Naive thymus-derived CD8-positive, alpha-beta T cell (primary cell): Measurements from ENCODE around the gene MICAL2. TPM values are rescaled to one million over a fixed set of nuclear protein-coding genes. Genes with fewer than 3 reads are reported as not detected.

Source experiments
- ATAC-seq, 2 donors: fragments of 150-1000 bp; cut with Tn5 transposase in 1 of 2; sonication (Bioruptor Pico), chemical (Tn5 transposase) in 1 of 2; 1 replicate in 1 of 2; 2 replicates in 1 of 2; pipeline ENCODE4 v1.10.0; 2021; ENCODE audit warnings: mild to moderate bottlenecking in 2 of 2, moderate library complexity in 2 of 2
- POLR2A ChIA-PET: fragments of 350-600 bp; sonication (Branson Sonifier 250); formaldehyde crosslinking; loops from one replicate; lab custom pipeline; 2021; ENCODE audit warnings: antibody characterized with exemption; lab: Charles Lee
- DNase-seq, 10 donors: peaks; one replicate each; pipeline versions ENCODE4 v3.0.0 to v3.0.0-alpha.2; 2020 to 2022
- H3K27ac Mint-ChIP-seq, 10 donors: one replicate each; pipeline ENCODE4 v1.8.0; 2020 to 2022; ENCODE audit warnings: mild to moderate bottlenecking in 10 of 10, mixed read lengths in 10 of 10, moderate library complexity in 4 of 10, inconsistent platforms in 1 of 10
- H3K27me3 Mint-ChIP-seq, 5 donors: one replicate each; pipeline ENCODE4 v1.8.0; 2021 to 2022; ENCODE audit warnings: mixed read lengths in 5 of 5
- H3K36me3 Mint-ChIP-seq, 3 donors: one replicate each; pipeline ENCODE4 v1.8.0; 2020 to 2022; ENCODE audit warnings: mixed read lengths in 3 of 3, mild to moderate bottlenecking in 2 of 3, inconsistent platforms in 1 of 3
- H3K4me1 Mint-ChIP-seq, 4 donors: one replicate each; pipeline ENCODE4 v1.8.0; 2021 to 2022; ENCODE audit warnings: mixed read lengths in 4 of 4
- H3K4me3 Mint-ChIP-seq, 10 donors: one replicate each; pipeline ENCODE4 v1.8.0; 2020 to 2022; ENCODE audit warnings: mild to moderate bottlenecking in 10 of 10, mixed read lengths in 10 of 10, moderate library complexity in 6 of 10, inconsistent platforms in 1 of 10
- H3K9me3 Mint-ChIP-seq, 9 donors: one replicate each; pipeline ENCODE4 v1.8.0; 2020 to 2022; ENCODE audit warnings: mixed read lengths in 9 of 9, mild to moderate bottlenecking in 3 of 9, inconsistent platforms in 1 of 9, moderate library complexity in 1 of 9
- polyA plus RNA-seq, 3 donors: library from polyadenylated mRNA; unstranded; fragments of 300-500 nt; fragmentation: Illumina TruSeq; gene quantifications; one replicate each; pipeline ENCODE4 v1.2.3, GENCODE V29; 2021
- total RNA-seq, 8 experiments: library from RNA in 2 of 8; stranded (reverse) in 2 of 8; gene quantifications; one replicate each; pipeline ENCODE4 v1.2.3 and lab custom pipeline; 2021 to 2026

The MICAL2 gene
- total and polyA plus RNA-seq, 5 experiments from 2014 or later: 2.3 to 12.3 (median 5.0) TPM

DNA sequence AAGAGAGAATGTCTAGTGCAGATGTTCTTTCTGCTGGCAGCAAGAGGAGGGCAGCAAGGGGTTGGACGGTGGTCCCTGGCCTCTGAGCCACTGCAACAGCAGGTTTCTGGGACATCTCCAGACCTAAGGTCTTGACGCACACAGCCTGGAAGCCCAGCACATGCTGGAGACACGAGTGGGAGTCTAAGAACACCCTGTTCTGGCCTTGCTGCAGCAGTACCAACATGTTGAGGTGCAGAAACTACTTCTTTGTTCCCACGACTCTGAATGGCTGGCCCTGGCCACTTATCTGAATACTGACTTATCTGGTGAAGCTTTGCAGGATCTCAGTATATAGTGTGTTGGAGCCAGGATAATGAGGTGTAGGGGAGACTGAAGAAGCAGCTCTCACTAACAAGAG, 6.8 kb downstream of the MICAL2 start:
- ATAC-seq (no peak), DNase-seq (no peak)
- Mint-ChIP-seq H3K36me3 (no peaks in the 10 kb centered on the region), H3K4me1 (peaks cover 6 to 10% (median 7%) of the 10 kb centered on the region in 4 donors), H3K9me3 (no peaks in the 10 kb centered on the region), H3K27me3 (peaks cover 0 to 9% (median 1%) of the 10 kb centered on the region in 5 donors), H3K27ac (peak overlapping the region in 2 of 10 donors; percentile 9 to 69), H3K4me3 (no peak overlapping the region)
- POLR2A ChIA-PET: no interaction called here

DNA sequence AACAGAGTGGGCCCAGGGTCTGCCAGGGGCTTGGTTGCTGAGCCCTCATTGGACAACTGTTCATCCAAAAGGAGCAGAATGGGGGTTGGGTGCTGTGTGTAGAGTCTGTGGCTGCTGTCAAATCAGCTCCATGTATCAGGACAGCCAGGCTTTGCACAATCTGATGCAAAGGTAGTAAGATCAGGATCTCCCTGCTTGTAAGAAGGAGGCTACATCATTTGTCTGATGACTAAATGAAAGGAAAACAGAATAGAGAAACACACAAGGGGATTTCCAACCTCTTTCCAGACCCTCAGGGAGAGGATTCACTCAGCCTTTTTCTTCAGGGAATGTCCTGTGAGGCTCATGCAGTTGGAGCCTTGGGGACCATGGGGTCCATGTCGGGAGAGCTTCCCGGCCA, 7.2 kb downstream of the MICAL2 start:
- Mint-ChIP-seq H3K4me3 (no peak overlapping the region), H3K36me3 (no peaks in the 10 kb centered on the region), H3K4me1 (peaks cover 6 to 10% (median 7%) of the 10 kb centered on the region in 4 donors), H3K9me3 (no peaks in the 10 kb centered on the region), H3K27me3 (peaks cover 0 to 9% (median 1%) of the 10 kb centered on the region in 5 donors), H3K27ac (peak overlapping the region in 3 of 10 donors; percentile 9 to 69 (median 52))
- POLR2A ChIA-PET: no interaction called here
- no peak for DNase-seq
- ATAC-seq: no peak

- ATAC-seq (no peak), DNase-seq (no peak)
- H3K36me3 Mint-ChIP-seq: no peaks in the 10 kb centered on the region
- peaks cover 0 to 9% (median 1%) of the 10 kb centered on the region in 5 donors for H3K27me3 Mint-ChIP-seq
- H3K4me1 Mint-ChIP-seq: peaks cover 6 to 10% (median 8%) of the 10 kb centered on the region in 4 donors
- no peak overlapping the region for H3K4me3 Mint-ChIP-seq
- POLR2A ChIA-PET: no interaction called here
- H3K27ac Mint-ChIP-seq: no peak overlapping the region
- no peaks in the 10 kb centered on the region for H3K9me3 Mint-ChIP-seq
Measured at GRCh38 chr11:12118949-12119348, 8.6 kb downstream of the MICAL2 start.

GRCh38 chr11:12119502-12119901, 9.1 kb downstream of the MICAL2 start:
- Mint-ChIP-seq H3K36me3 (no peaks in the 10 kb centered on the region), H3K4me3 (no peak overlapping the region), H3K27me3 (peaks cover 0 to 9% (median 1%) of the 10 kb centered on the region in 5 donors), H3K4me1 (peaks cover 7 to 14% (median 13%) of the 10 kb centered on the region in 4 donors), H3K9me3 (no peaks in the 10 kb centered on the region), H3K27ac (no peak overlapping the region)
- ATAC-seq: no peak
- POLR2A ChIA-PET: no interaction called here
- no peak for DNase-seq

- H3K27ac Mint-ChIP-seq: peak overlapping the region in 1 of 10 donors; percentile 51
- peaks cover 10 to 22% (median 21%) of the 10 kb centered on the region in 4 donors for H3K4me1 Mint-ChIP-seq
- no peak overlapping the region for H3K4me3 Mint-ChIP-seq
- no peaks in the 10 kb centered on the region for H3K9me3 Mint-ChIP-seq
- POLR2A ChIA-PET: no interaction called here
- DNase-seq: no peak
- no peaks in the 10 kb centered on the region for H3K36me3 Mint-ChIP-seq
- ATAC-seq: no peak
- peaks cover 0 to 9% (median 1%) of the 10 kb centered on the region in 5 donors for H3K27me3 Mint-ChIP-seq
Measured at GRCh38 chr11:12120031-12121008, 9.9 kb downstream of the MICAL2 start.

DNA sequence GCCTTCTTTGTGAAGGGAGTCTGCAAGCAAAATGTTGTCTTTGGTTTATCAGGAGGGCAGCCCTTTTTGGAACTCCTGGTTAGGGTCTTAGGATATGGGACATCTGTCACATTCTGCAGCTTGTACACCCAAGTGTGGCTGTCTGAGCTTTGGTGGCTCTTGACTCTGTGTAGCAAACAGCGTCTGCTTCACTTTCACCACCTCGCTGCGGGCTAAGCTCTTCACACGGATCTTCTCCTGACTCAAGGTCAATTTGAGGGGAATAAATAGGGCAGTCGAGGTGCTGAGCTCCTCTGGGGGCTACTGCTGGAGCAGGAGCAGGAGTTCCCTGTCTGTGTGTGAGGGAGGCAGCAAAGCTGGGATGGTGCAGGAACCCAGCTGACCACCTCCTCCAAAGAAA, 10.6 kb downstream of the MICAL2 start:
- POLR2A ChIA-PET: no interaction called here
- no peaks in the 10 kb centered on the region for H3K36me3 Mint-ChIP-seq
- ATAC-seq (no peak), DNase-seq (no peak)
- peak overlapping the region in 1 of 10 donors; percentile 73 for H3K27ac Mint-ChIP-seq
- no peak overlapping the region for H3K4me3 Mint-ChIP-seq
- peaks cover 10 to 28% (median 22%) of the 10 kb centered on the region in 4 donors for H3K4me1 Mint-ChIP-seq
- no peaks in the 10 kb centered on the region for H3K9me3 Mint-ChIP-seq
- peaks cover 0 to 9% (median 1%) of the 10 kb centered on the region in 5 donors for H3K27me3 Mint-ChIP-seq

GRCh38 chr11:12121517-12121916, 11.1 kb downstream of the MICAL2 start:
- H3K27ac Mint-ChIP-seq: no peak overlapping the region
- ATAC-seq: no peak
- no peak overlapping the region for H3K4me3 Mint-ChIP-seq

DNA sequence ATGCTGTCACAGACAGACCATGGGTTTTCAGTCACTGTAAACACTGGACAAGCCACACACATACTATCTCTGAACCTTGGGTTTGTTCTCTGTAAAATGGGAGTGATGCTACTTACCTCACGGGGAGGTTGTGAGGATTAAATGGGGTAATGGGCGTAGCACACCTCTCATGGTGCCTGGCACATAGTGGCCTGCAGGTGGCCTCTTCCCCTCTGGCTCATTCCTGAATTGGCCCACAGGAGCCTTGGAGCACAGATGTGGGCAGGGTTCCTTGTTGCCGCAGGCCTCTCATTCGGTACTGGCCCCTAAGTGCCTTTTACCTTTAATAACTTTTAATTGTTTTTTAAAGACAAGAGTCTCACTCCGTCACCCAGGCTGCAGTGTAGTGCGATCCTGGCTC, 11.7 kb downstream of the MICAL2 start:
- no peak overlapping the region for H3K4me3 Mint-ChIP-seq
- H3K36me3 Mint-ChIP-seq: no peaks in the 10 kb centered on the region
- H3K27ac Mint-ChIP-seq: no peak overlapping the region
- ATAC-seq (no peak), DNase-seq (no peak)
- H3K27me3 Mint-ChIP-seq: peaks cover 0 to 13% (median 1%) of the 10 kb centered on the region in 5 donors
- POLR2A ChIA-PET: no interaction called here
- H3K4me1 Mint-ChIP-seq: peaks cover 10 to 30% (median 23%) of the 10 kb centered on the region in 4 donors
- H3K9me3 Mint-ChIP-seq: no peaks in the 10 kb centered on the region

More at GRCh38 chr11:12121517-12121916, 11.1 kb downstream of the MICAL2 start:
- no peak for DNase-seq
- Mint-ChIP-seq H3K9me3 (no peaks in the 10 kb centered on the region), H3K4me1 (peaks cover 10 to 30% (median 23%) of the 10 kb centered on the region in 4 donors), H3K27me3 (peaks cover 0 to 9% (median 1%) of the 10 kb centered on the region in 5 donors), H3K36me3 (no peaks in the 10 kb centered on the region)
- POLR2A ChIA-PET: no interaction called here

GRCh38 chr11:12123273-12123672, 12.9 kb downstream of the MICAL2 start:
- Mint-ChIP-seq H3K9me3 (no peaks in the 10 kb centered on the region), H3K27me3 (peaks cover 0 to 13% (median 1%) of the 10 kb centered on the region in 5 donors), H3K4me3 (no peak overlapping the region), H3K4me1 (peaks cover 10 to 34% (median 23%) of the 10 kb centered on the region in 4 donors), H3K36me3 (no peaks in the 10 kb centered on the region), H3K27ac (no peak overlapping the region)
- POLR2A ChIA-PET: no interaction called here
- DNase-seq (no peak), ATAC-seq (no peak)

DNA sequence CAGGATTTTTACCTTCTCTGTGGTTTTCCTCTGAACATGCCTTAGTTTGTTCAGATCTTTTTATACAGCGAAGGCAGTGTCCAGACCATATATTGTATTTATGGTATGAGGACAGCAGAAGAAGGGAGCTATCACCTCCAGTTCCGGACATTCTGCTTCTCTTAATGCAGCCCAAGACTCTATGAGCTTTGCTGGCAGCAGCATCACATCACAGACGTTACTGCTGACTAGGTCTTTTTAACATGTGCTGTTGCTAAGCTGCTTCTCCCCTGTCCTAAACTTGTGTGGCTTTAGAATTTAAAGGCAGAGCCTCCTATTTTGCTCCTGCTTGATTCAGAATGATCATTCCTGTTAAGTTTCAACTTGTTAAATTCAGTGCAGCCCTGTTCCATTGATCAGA, 13.4 kb downstream of the MICAL2 start:
- Mint-ChIP-seq H3K27ac (no peak overlapping the region), H3K4me3 (no peak overlapping the region), H3K36me3 (no peaks in the 10 kb centered on the region), H3K4me1 (peaks cover 10 to 34% (median 23%) of the 10 kb centered on the region in 4 donors), H3K9me3 (no peaks in the 10 kb centered on the region), H3K27me3 (peaks cover 0 to 13% (median 1%) of the 10 kb centered on the region in 5 donors)
- POLR2A ChIA-PET: no interaction called here
- no peak for DNase-seq
- no peak for ATAC-seq

- no peak for ATAC-seq
- H3K9me3 Mint-ChIP-seq: no peaks in the 10 kb centered on the region
- peak overlapping the region in 2 of 10 donors; percentile 1 to 15 for H3K27ac Mint-ChIP-seq
- H3K36me3 Mint-ChIP-seq: no peaks in the 10 kb centered on the region
- no peak for DNase-seq
- peaks cover 0 to 9% (median 1%) of the 10 kb centered on the region in 5 donors for H3K27me3 Mint-ChIP-seq
- POLR2A ChIA-PET: no interaction called here
- H3K4me1 Mint-ChIP-seq: peaks cover 7 to 30% (median 19%) of the 10 kb centered on the region in 4 donors
- no peak overlapping the region for H3K4me3 Mint-ChIP-seq
Measured at GRCh38 chr11:12124306-12124705, 13.9 kb downstream of the MICAL2 start.

- POLR2A ChIA-PET: no interaction called here
- no peak for ATAC-seq
- no peak overlapping the region for H3K27ac Mint-ChIP-seq
Measured at GRCh38 chr11:12125609-12126149, 15.3 kb downstream of the MICAL2 start.

More at GRCh38 chr11:12125609-12126149, 15.3 kb downstream of the MICAL2 start:
- Mint-ChIP-seq H3K4me1 (peaks cover 3 to 30% (median 19%) of the 10 kb centered on the region in 4 donors), H3K36me3 (no peaks in the 10 kb centered on the region), H3K9me3 (no peaks in the 10 kb centered on the region), H3K27me3 (peaks cover 0 to 5% (median under 1%) of the 10 kb centered on the region in 5 donors), H3K4me3 (no peak overlapping the region)
- no peak for DNase-seq
